Testis (tissue), 2 donors: ENCODE results near the gene SPDYE4.

ENCODE experiments used
- CTCF ChIP-seq, 3 experiments: fragments of 450-650 bp in 2 of 3; fragments of 200-600 bp in 1 of 3; sonication (generic) in 1 of 3; IDR thresholded peaks; one replicate each; pipeline ENCODE4 v1.5.1; 2016 to 2019; ENCODE audit warnings: antibody characterized with exemption in 3 of 3, mild to moderate bottlenecking in 2 of 3, moderate library complexity in 1 of 3
- POLR2A ChIP-seq: fragments of 450-650 bp; IDR thresholded peaks from one replicate; pipeline ENCODE4 v1.6.1; 2017; ENCODE audit warnings: antibody characterized with exemption, mild to moderate bottlenecking, moderate library complexity

- TF ChIP-seq CTCF (IDR thresholded peaks at IDR 0.05), result no peak
- no peak for TF ChIP-seq POLR2A
Measured at GRCh38 chr17:8740486-8740885, 17.9 kb downstream of the SPDYE4 start.
